HL-60 (cell line): ENCODE data around the gene PTGES3.

Source experiments
- DNase-seq, 2 experiments: peaks; one replicate each; pipeline ENCODE4 v3.0.0-alpha.2; 2010 to 2020; ENCODE audit warnings: low read depth in 1 of 2, low spot score in 1 of 2
- H3K27ac ChIP-seq: fragments of 250-450 bp; sonication (Bioruptor Pico); replicated peaks from 2 replicates; pipeline ENCODE4 v1.5.1; 2020; ENCODE audit warnings: mild to moderate bottlenecking, moderate library complexity
- H3K27me3 ChIP-seq: fragments of 250-450 bp; sonication (Bioruptor Pico); 2 replicates; pipeline ENCODE4 v1.5.1; 2021; ENCODE audit warnings: mild to moderate bottlenecking, moderate library complexity; ENCODE audit not compliant: insufficient read depth, poor library complexity, severe bottlenecking
- H3K4me3 ChIP-seq: replicated peaks from 2 replicates; pipeline ENCODE4 v1.5.1; 2011; ENCODE audit warnings: mild to moderate bottlenecking, control low read depth, low read length; ENCODE audit not compliant: insufficient read depth
- CTCF ChIP-seq: IDR thresholded peaks from one replicate; pipeline ENCODE4 v1.5.1; 2011; ENCODE audit warnings: low read length, control low read depth, inconsistent platforms; ENCODE audit not compliant: insufficient read depth
- GABPA ChIP-seq: IDR thresholded peaks from 2 replicates; pipeline ENCODE4 v1.6.1; 2012; ENCODE audit warnings: low read depth
- POLR2AphosphoS5 ChIP-seq: IDR thresholded peaks from 2 replicates; pipeline ENCODE4 v1.6.1; 2012; ENCODE audit warnings: low read depth
- SPI1 ChIP-seq: IDR thresholded peaks from 2 replicates; pipeline ENCODE4 v1.6.1; 2012; ENCODE audit warnings: low read depth, mild to moderate bottlenecking, borderline replicate concordance
- TF ChIP-seq, protein P1 (sequence below): IDR thresholded peaks from 2 replicates; pipeline ENCODE4 v1.6.1; 2012; ENCODE audit warnings: low read depth; ENCODE audit not compliant: insufficient replicate concordance

The PTGES3 gene

GRCh38 chr12:56687223-56688128, 608 bp downstream of the PTGES3 start:
- H3K27me3 ChIP-seq = no peaks in the 10 kb centered on the region
- TF ChIP-seq, protein P1, sequence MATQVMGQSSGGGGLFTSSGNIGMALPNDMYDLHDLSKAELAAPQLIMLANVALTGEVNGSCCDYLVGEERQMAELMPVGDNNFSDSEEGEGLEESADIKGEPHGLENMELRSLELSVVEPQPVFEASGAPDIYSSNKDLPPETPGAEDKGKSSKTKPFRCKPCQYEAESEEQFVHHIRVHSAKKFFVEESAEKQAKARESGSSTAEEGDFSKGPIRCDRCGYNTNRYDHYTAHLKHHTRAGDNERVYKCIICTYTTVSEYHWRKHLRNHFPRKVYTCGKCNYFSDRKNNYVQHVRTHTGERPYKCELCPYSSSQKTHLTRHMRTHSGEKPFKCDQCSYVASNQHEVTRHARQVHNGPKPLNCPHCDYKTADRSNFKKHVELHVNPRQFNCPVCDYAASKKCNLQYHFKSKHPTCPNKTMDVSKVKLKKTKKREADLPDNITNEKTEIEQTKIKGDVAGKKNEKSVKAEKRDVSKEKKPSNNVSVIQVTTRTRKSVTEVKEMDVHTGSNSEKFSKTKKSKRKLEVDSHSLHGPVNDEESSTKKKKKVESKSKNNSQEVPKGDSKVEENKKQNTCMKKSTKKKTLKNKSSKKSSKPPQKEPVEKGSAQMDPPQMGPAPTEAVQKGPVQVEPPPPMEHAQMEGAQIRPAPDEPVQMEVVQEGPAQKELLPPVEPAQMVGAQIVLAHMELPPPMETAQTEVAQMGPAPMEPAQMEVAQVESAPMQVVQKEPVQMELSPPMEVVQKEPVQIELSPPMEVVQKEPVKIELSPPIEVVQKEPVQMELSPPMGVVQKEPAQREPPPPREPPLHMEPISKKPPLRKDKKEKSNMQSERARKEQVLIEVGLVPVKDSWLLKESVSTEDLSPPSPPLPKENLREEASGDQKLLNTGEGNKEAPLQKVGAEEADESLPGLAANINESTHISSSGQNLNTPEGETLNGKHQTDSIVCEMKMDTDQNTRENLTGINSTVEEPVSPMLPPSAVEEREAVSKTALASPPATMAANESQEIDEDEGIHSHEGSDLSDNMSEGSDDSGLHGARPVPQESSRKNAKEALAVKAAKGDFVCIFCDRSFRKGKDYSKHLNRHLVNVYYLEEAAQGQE = peak; percentile 54
- TF ChIP-seq POLR2AphosphoS5 = peak; percentile 51
- TF ChIP-seq CTCF = no peak
- no peak for TF ChIP-seq SPI1
- DNase-seq = peak; percentile 70 to 74
- H3K27ac ChIP-seq = peak overlapping the region; percentile 99
- peak overlapping the region; percentile 84 for H3K4me3 ChIP-seq

GRCh38 chr12:56684745-56685359, 3.2 kb downstream of the PTGES3 start:
- peak overlapping the region; percentile 99 for H3K27ac ChIP-seq
- peak overlapping the region; percentile 84 for H3K4me3 ChIP-seq
- H3K27me3 ChIP-seq = no peaks in the 10 kb centered on the region

DNA sequence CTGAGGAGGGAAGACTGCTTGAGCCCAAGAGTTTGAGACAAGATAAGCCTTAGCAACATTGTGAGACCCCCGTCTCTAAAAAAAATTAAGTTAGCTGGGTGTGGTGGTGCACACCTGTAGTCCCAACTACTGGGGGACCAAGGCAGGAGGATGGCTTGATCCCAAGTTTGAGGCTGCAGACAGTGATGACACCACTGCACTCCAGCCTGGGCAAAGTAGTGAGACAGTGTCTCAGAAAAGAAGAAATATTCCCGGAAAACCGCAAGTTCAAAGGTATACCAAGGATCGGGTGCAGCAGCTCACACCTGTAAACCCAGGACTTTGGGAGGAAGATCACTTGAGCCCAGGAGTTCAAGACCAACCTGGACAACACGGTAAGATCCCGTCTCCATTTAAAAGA, 5.8 kb downstream of the PTGES3 start:
- no peak overlapping the region; the same call in 1 of the 2 replicates for H3K27ac ChIP-seq
- H3K27me3 ChIP-seq = no peaks in the 10 kb centered on the region
- peak overlapping the region; percentile 84; the same call in 1 of the 2 replicates for H3K4me3 ChIP-seq
- no peak for TF ChIP-seq POLR2AphosphoS5
- no peak for TF ChIP-seq SPI1
- TF ChIP-seq, protein P1 = no peak
- TF ChIP-seq GABPA = no peak
- no peak for TF ChIP-seq CTCF
- no peak for DNase-seq

More at GRCh38 chr12:56684745-56685359, 3.2 kb downstream of the PTGES3 start:
- TF ChIP-seq, protein P1 = no peak
- TF ChIP-seq POLR2AphosphoS5 = 0 out of 2 replicates have a peak, but pooled peaks have one; percentile 6
- DNase-seq = no peak
